ENCODE data around the gene CHRND.

GRCh38 chr2:232537499-232537898 is 11.5 kb downstream of the CHRND start:
- TF ChIP-seq CTCF (conservative IDR thresholded peaks at IDR 0.05; ENCODE audit: low read length): no peak
- TF ChIP-seq EZH2phosphoT487 (IDR thresholded peaks at IDR 0.05; ENCODE audit: borderline replicate concordance, low read depth, low read length): no peak

All from OCI-LY7 (cell line).